ENCODE results near the gene SERINC2.
"Not testable (repeated sequence)": the region's sequence is repeated elsewhere in the genome, so short reads cannot be mapped to it uniquely, and the experiment has no call there.

The SERINC2 gene

DNA sequence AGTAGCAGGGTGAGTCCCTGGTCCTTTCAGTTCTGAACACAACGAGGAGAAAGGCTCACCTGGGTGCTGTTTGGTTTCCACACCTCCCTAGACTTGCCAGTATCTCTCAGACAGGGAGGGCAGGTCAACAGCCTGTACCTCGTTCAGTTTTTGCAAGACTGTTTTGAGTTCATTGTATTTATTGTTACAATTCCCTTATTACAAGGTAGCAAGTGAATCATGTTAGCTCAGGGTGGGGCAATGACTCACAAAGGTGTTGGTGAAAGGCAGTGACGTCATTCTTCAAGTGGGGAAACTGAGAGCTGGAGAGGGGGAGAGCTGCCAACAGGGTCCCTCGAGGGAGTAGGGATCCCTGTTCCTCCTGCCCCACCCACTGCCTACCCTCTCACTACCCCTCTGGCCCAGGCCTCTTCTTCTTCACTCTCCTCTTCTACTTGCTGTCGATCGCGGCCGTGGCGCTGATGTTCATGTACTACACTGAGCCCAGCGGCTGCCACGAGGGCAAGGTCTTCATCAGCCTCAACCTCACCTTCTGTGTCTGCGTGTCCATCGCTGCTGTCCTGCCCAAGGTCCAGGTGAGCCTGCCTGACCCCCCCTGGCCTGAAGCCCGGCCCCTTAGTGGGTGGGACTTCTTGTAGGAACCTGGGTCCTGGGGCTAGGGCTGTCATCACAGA lies 13.4 kb downstream of the SERINC2 start:
- POLR2A ChIA-PET = no interaction called here
- no peak for TF ChIP-seq ARNT (IDR thresholded peaks at IDR 0.05)
- no peak for TF ChIP-seq ELF4 (IDR thresholded peaks at IDR 0.05)
- no peak for TF ChIP-seq FOXA1 (IDR thresholded peaks at IDR 0.05)
- TF ChIP-seq CTBP1 (IDR thresholded peaks at IDR 0.05; ENCODE audit: borderline replicate concordance) = no peak
- TF ChIP-seq ZNF384 (IDR thresholded peaks at IDR 0.05) = no peak
- no peak for TF ChIP-seq L3MBTL2 (conservative IDR thresholded peaks at IDR 0.05)
- TF ChIP-seq BHLHE40 (IDR thresholded peaks at IDR 0.05; ENCODE audit: borderline replicate concordance) = no peak
- TF ChIP-seq TARDBP (IDR thresholded peaks at IDR 0.05) = no peak
- TF ChIP-seq HDGF (IDR thresholded peaks at IDR 0.05; ENCODE audit: borderline replicate concordance) = no peak
- TF ChIP-seq NFRKB (IDR thresholded peaks at IDR 0.05) = no peak
- TF ChIP-seq SUZ12 (IDR thresholded peaks at IDR 0.05) = no peak
- no peak for TF ChIP-seq FOXK2 (IDR thresholded peaks at IDR 0.05)
- TF ChIP-seq, protein P1, sequence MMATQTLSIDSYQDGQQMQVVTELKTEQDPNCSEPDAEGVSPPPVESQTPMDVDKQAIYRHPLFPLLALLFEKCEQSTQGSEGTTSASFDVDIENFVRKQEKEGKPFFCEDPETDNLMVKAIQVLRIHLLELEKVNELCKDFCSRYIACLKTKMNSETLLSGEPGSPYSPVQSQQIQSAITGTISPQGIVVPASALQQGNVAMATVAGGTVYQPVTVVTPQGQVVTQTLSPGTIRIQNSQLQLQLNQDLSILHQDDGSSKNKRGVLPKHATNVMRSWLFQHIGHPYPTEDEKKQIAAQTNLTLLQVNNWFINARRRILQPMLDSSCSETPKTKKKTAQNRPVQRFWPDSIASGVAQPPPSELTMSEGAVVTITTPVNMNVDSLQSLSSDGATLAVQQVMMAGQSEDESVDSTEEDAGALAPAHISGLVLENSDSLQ (IDR thresholded peaks at IDR 0.05) = no peak
- CTCF ChIA-PET = interaction anchor here (1.5 kb wide), 1 partner anchor 243 kb away, joined by 6 read pairs; no protein-coding TSS in a partner anchor
- DNase-seq (ENCODE audit: extremely low spot score) = no peak

DNA sequence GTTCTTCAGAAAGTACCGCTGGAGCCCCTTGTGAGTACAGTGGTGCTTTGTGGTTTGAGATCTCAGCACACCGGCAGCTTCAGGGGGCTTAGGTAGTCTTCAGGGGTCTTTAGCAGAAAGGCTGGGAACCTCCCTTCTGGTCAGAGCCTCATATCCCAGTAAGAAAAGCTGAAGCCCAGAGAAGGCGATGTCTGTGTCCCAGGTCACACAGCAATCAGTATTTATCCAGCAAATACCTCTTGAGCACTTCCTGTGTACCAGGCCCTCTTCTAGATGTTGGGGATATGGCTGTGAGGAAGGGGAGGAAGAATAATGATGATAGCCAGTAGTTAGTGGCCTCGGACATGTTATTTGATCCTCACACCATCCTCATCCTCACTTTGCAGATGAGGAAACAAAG lies 14.3 kb downstream of the SERINC2 start:
- TF ChIP-seq ZNF384 (IDR thresholded peaks at IDR 0.05) = no peak
- no peak for TF ChIP-seq FOXA1 (IDR thresholded peaks at IDR 0.05)
- no peak for TF ChIP-seq L3MBTL2 (conservative IDR thresholded peaks at IDR 0.05)
- no peak for TF ChIP-seq SUZ12 (IDR thresholded peaks at IDR 0.05)
- no peak for TF ChIP-seq BHLHE40 (IDR thresholded peaks at IDR 0.05; ENCODE audit: borderline replicate concordance)
- no peak for TF ChIP-seq TARDBP (IDR thresholded peaks at IDR 0.05)
- no peak for TF ChIP-seq ELF4 (IDR thresholded peaks at IDR 0.05)
- TF ChIP-seq LEF1 (IDR thresholded peaks at IDR 0.05; ENCODE audit: borderline replicate concordance) = no peak
- no peak for TF ChIP-seq NFRKB (IDR thresholded peaks at IDR 0.05)
- no peak for TF ChIP-seq CTBP1 (IDR thresholded peaks at IDR 0.05; ENCODE audit: borderline replicate concordance)
- TF ChIP-seq, protein P1 (IDR thresholded peaks at IDR 0.05) = no peak
- TF ChIP-seq HDGF (IDR thresholded peaks at IDR 0.05; ENCODE audit: borderline replicate concordance) = no peak
- TF ChIP-seq FOXM1 (IDR thresholded peaks at IDR 0.05; ENCODE audit: borderline replicate concordance) = no peak
- no peak for DNase-seq (ENCODE audit: extremely low spot score)
- POLR2A ChIA-PET = no interaction called here
- CTCF ChIA-PET = interaction anchor here (0.7 to 1.5 kb wide), 3 partner anchors 32 to 244 kb away, joined by 3 to 6 read pairs (median 3); no protein-coding TSS in a partner anchor

DNA sequence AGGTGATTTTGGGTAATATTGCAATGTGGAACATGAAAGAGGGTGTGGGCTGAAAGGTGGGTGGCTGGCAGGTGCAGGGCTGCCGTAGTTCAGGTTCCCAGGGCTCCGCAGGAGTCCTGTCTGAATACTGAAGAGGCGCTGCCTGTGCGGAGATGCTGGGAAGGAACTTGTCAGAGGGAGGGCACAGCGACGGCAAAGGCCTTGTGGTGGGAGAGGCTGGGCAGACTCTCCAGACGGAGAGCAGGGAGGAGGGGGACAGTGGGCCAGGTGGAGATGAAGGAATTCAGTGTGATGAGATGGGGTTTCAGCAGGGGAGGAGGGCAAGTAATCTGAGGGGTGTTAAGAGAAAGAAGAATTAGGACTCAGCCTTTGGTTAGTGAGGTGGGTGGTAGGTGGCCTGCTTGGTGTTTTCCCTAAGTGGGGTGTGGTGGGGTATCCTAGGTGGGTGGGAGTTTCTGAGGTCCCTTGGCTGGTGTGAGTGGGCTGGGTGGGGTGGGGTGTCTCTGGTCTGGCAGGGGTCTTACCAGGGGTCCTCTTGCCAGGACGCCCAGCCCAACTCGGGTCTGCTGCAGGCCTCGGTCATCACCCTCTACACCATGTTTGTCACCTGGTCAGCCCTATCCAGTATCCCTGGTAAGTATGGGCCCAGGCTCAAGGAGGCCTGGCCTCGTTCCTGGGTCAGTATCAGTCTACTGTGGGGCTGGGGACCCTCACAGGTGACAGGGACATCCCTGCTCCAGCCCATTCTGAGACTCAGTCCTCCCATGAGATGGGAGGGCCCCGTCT lies 15.6 kb downstream of the SERINC2 start:
- no peak for DNase-seq (ENCODE audit: extremely low spot score)
- ChIA-PET CTCF (no interaction called here), POLR2A (no interaction called here)
- TF ChIP-seq L3MBTL2 (conservative IDR thresholded peaks at IDR 0.05) = no peak
- TF ChIP-seq TARDBP (IDR thresholded peaks at IDR 0.05) = no peak
- TF ChIP-seq BHLHE40 (IDR thresholded peaks at IDR 0.05; ENCODE audit: borderline replicate concordance) = no peak
- TF ChIP-seq ARNT (IDR thresholded peaks at IDR 0.05) = no peak
- no peak for TF ChIP-seq ZNF384 (IDR thresholded peaks at IDR 0.05)
- no peak for TF ChIP-seq LEF1 (IDR thresholded peaks at IDR 0.05; ENCODE audit: borderline replicate concordance)
- TF ChIP-seq CTBP1 (IDR thresholded peaks at IDR 0.05; ENCODE audit: borderline replicate concordance) = no peak
- TF ChIP-seq FOXM1 (IDR thresholded peaks at IDR 0.05; ENCODE audit: borderline replicate concordance) = no peak
- TF ChIP-seq SUZ12 (IDR thresholded peaks at IDR 0.05) = no peak

DNA sequence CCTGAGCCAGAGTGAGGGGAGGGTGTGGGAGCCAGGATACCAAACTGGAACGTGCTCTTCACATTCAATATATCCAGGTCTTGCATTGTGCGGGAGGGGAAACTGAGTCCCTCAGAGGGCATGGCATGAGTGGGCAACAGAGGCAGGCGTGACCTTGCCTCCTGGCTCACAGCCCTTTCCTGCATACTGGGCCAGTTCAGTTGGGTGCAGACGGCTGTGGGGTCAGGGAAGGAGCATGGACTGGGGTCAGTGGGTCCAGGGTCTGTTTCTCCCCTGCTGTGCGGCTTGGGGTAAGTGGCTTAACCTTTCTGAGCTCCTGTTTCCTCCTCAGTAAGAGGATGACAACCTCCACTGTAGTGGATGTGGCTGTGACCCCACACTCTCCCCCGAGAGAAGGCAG lies 16.6 kb downstream of the SERINC2 start:
- no peak for DNase-seq (ENCODE audit: extremely low spot score)
- ChIA-PET POLR2A (no interaction called here), CTCF (interaction anchor here (1.0 kb wide), 1 partner anchor 8 kb away, joined by 4 read pairs; no protein-coding TSS in a partner anchor)
- TF ChIP-seq FOXK2 (IDR thresholded peaks at IDR 0.05) = no peak
- no peak for TF ChIP-seq BHLHE40 (IDR thresholded peaks at IDR 0.05; ENCODE audit: borderline replicate concordance)
- no peak for TF ChIP-seq TARDBP (IDR thresholded peaks at IDR 0.05)
- TF ChIP-seq NFRKB (IDR thresholded peaks at IDR 0.05) = no peak

DNA sequence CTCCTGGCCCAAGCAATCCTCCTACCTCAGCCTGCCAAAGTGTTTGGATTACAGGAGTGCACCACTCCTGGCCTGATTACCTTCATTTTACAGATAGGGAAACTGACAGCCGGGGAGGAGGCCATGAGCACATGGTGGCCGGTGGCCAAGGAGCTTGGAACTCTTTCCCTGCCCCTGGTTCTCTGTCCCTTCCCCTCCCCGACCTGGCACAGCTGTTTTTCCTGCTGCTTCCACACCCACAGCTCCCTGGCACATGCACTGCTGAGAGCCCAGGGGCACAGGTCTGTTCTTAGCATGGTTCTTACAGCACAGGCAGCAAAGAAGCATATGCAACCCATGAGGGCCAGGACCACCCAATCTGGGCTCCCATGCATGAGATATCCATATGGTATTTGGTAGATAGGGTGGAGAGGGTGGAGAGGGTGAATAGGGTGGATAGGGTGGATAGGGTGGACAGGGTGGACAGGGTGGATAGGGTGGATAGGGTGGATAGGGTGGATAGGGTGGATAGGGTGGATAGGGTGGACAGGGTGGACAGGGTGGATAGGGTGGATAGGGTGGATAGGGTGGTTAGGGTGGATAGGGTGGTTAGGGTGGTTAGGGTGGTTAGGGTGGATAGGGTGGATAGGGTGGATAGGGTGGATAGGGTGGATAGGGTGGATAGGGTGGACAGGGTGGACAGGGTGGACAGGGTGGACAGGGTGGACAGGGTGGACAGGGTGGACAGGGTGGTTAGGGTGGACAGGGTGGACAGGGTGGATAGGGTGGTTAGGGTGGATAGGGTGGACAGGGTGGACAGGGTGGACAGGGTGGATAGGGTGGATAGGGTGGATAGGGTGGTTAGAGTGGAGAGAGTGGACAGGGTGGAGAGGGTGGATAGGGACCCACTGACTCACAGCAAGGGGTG lies 18.6 kb downstream of the SERINC2 start:
- CTCF ChIA-PET; DNase-seq (ENCODE audit: extremely low spot score); POLR2A ChIA-PET: not testable (repeated sequence)

DNA sequence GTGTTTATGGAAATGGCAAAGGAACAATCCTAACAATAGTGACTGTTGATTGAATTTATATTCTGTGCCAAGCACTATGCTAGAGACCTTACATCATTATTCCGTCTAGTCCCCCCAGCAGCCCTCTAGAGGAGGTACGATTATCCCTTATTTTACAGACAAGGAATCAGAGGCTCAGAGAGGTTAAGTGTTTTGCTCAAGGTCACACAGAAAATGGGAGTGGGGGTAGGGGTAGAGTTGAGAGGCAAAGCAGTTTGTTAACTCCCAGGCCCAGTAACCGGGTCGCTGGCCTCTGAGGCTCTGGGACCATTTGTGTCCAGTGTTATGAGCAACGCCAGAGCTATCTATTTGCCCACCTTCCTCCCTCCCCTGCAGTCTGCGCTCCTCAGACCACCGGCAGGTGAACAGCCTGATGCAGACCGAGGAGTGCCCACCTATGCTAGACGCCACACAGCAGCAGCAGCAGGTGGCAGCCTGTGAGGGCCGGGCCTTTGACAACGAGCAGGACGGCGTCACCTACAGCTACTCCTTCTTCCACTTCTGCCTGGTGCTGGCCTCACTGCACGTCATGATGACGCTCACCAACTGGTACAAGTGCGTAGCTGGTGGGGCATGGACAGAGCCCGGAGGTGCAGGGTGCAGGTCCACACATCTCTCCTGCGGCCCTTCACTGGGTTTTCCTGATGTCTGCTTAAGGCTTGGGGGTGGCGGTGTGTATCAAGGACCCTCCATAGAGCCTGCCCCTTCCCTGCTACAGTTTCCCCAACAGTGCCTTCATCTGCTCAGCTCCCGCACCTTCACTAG lies 19.8 kb downstream of the SERINC2 start:
- ChIA-PET CTCF (interaction anchor here (0.6 kb wide), 1 partner anchor 103 kb away, joined by 3 read pairs; no protein-coding TSS in a partner anchor), POLR2A (no interaction called here)
- TF ChIP-seq, protein P1 (IDR thresholded peaks at IDR 0.05) = no peak
- TF ChIP-seq CTBP1 (IDR thresholded peaks at IDR 0.05; ENCODE audit: borderline replicate concordance) (no peak), ZNF384 (IDR thresholded peaks at IDR 0.05) (no peak), ELF4 (IDR thresholded peaks at IDR 0.05) (no peak), L3MBTL2 (conservative IDR thresholded peaks at IDR 0.05) (no peak), TARDBP (IDR thresholded peaks at IDR 0.05) (no peak), ARNT (IDR thresholded peaks at IDR 0.05) (no peak), SP1 (IDR thresholded peaks at IDR 0.05) (no peak), BHLHE40 (IDR thresholded peaks at IDR 0.05; ENCODE audit: borderline replicate concordance) (no peak)
- DNase-seq (ENCODE audit: extremely low spot score) = no peak
